Prostate gland (tissue), 2 donors: ENCODE data around the gene LCN1. TPM values are rescaled to one million over a fixed set of nuclear protein-coding genes. Genes with fewer than 3 reads are reported as not detected.

ENCODE experiments used
- DNase-seq: peaks from one replicate; pipeline ENCODE4 v3.0.0-alpha.2; 2019; ENCODE audit warnings: low spot score
- H3K27ac ChIP-seq, 2 donors: fragments of 200-600 bp; sonication (generic); 2 replicates each; pipeline ENCODE4 v1.5.1; 2017 to 2019
- H3K27me3 ChIP-seq: fragments of 200-600 bp; sonication (generic); replicated peaks from 2 replicates; pipeline ENCODE4 v1.5.1; 2019; ENCODE audit not compliant: insufficient read depth
- H3K36me3 ChIP-seq, 2 donors: fragments of 200-600 bp; sonication (generic); 1 replicate in 1 of 2; 2 replicates in 1 of 2; pipeline versions ENCODE4 v1.5.1 to v1.8.1; 2017 to 2019
- H3K4me1 ChIP-seq: fragments of 200-600 bp; sonication (generic); replicated peaks from 2 replicates; pipeline ENCODE4 v1.5.1; 2019
- H3K4me3 ChIP-seq, 2 donors: fragments of 200-600 bp; sonication (generic); 2 replicates each; pipeline ENCODE4 v1.5.1; 2017 to 2019
- H3K9me3 ChIP-seq: fragments of 200-600 bp; sonication (generic); 2 replicates; pipeline ENCODE4 v1.5.1; 2017
- CTCF ChIP-seq, 4 experiments: fragments of 200-600 bp in 2 of 4; fragments of 450-650 bp in 2 of 4; sonication (generic) in 2 of 4; IDR thresholded peaks; 1 replicate in 3 of 4; 2 replicates in 1 of 4; pipeline ENCODE4 v1.5.1; 2016 to 2019; ENCODE audit warnings: antibody characterized with exemption in 4 of 4, mild to moderate bottlenecking in 2 of 4, moderate library complexity in 2 of 4
- POLR2A ChIP-seq: fragments of 450-650 bp; IDR thresholded peaks from one replicate; pipeline ENCODE4 v1.6.1; 2016; ENCODE audit warnings: antibody characterized with exemption, mild to moderate bottlenecking
- POLR2AphosphoS5 ChIP-seq: sonication (generic); formaldehyde crosslinking; IDR thresholded peaks from one replicate; pipeline ENCODE4 v1.6.1; 2017; ENCODE audit warnings: antibody characterized with exemption
- WGBS: methylation state at CpG from one replicate; pipeline ENCODE4 v1.1.5; 2018; 5-methylcytosine and 5-hydroxymethylcytosine counted together
- intact Hi-C: fragments of 100-400 bp; cut with DNase I; formaldehyde crosslinking; loops from one replicate; pipeline ENCODE4 v1.14.2; 2022
- total RNA-seq, 2 donors: library from RNA; depleted of rRNA; stranded (reverse); fragments of >200 nt; gene quantifications; one replicate each; pipeline ENCODE4 v1.1.0, GENCODE V29; 2016

LCN1 gene
- total RNA-seq, 2 donors from 2014 or later, result not detected

- DNase-seq, result no peak
- Histone ChIP-seq H3K36me3 (no peaks in the 10 kb centered on the region), H3K27ac (no peak overlapping the region), H3K4me3 (no peak overlapping the region), H3K4me1 (no peaks in the 10 kb centered on the region), H3K27me3 (peaks cover 7% of the 10 kb centered on the region), H3K9me3 (no peaks in the 10 kb centered on the region)
- 81% methylated on average over 1 of the region's 1 CpG for WGBS
- TF ChIP-seq POLR2A (no peak), POLR2AphosphoS5 (no peak), CTCF (IDR thresholded peaks at IDR 0.05) (no peak)
- intact Hi-C loops, result no loop called here
These were observed 41.8 kb downstream of the LCN1 start for GRCh38 chr9:135563039-135563476.

- no peak for DNase-seq
These were observed 42.6 kb downstream of the LCN1 start for GRCh38 chr9:135563858-135564257.

GRCh38 chr9:135565141-135565628 lies 43.9 kb downstream of the LCN1 start:
- WGBS, result 31% methylated on average over 3 of the region's 9 CpGs
- TF ChIP-seq CTCF (IDR thresholded peaks at IDR 0.05) (no peak), POLR2A (no peak), POLR2AphosphoS5 (no peak)
- intact Hi-C loops, result no loop called here

More at GRCh38 chr9:135563858-135564257, 42.6 kb downstream of the LCN1 start:
- Histone ChIP-seq H3K36me3 (no peaks in the 10 kb centered on the region), H3K27me3 (peaks cover 7% of the 10 kb centered on the region), H3K27ac (no peak overlapping the region), H3K9me3 (no peaks in the 10 kb centered on the region), H3K4me3 (no peak overlapping the region), H3K4me1 (no peaks in the 10 kb centered on the region)
- WGBS, result 74% methylated on average over 12 of the region's 12 CpGs
- TF ChIP-seq POLR2AphosphoS5 (no peak), POLR2A (no peak), CTCF (IDR thresholded peaks at IDR 0.05) (no peak)
- intact Hi-C loops, result no loop called here

GRCh38 chr9:135565636-135566035 lies 44.4 kb downstream of the LCN1 start:
- no peak for TF ChIP-seq POLR2A
- no peak for TF ChIP-seq CTCF (IDR thresholded peaks at IDR 0.05)
- TF ChIP-seq POLR2AphosphoS5, result no peak
- Histone ChIP-seq H3K27ac (no peak overlapping the region), H3K4me1 (no peaks in the 10 kb centered on the region), H3K27me3 (peaks cover 7% of the 10 kb centered on the region), H3K4me3 (no peak overlapping the region), H3K36me3 (no peaks in the 10 kb centered on the region), H3K9me3 (no peaks in the 10 kb centered on the region)
- no peak for DNase-seq
- 34% methylated on average over 8 of the region's 8 CpGs for WGBS
- intact Hi-C loops, result no loop called here

More at GRCh38 chr9:135565141-135565628, 43.9 kb downstream of the LCN1 start:
- Histone ChIP-seq H3K36me3 (no peaks in the 10 kb centered on the region), H3K27me3 (peaks cover 7% of the 10 kb centered on the region), H3K4me1 (no peaks in the 10 kb centered on the region), H3K9me3 (no peaks in the 10 kb centered on the region), H3K27ac (no peak overlapping the region), H3K4me3 (no peak overlapping the region)
- DNase-seq, result no peak

GRCh38 chr9:135566552-135566951 lies 45.3 kb downstream of the LCN1 start:
- Histone ChIP-seq H3K27me3 (peaks cover 7% of the 10 kb centered on the region), H3K27ac (no peak overlapping the region), H3K4me3 (no peak overlapping the region), H3K36me3 (no peaks in the 10 kb centered on the region), H3K4me1 (no peaks in the 10 kb centered on the region), H3K9me3 (no peaks in the 10 kb centered on the region)
- TF ChIP-seq POLR2A (no peak), POLR2AphosphoS5 (no peak), CTCF (IDR thresholded peaks at IDR 0.05) (no peak)
- no peak for DNase-seq
- intact Hi-C loops, result no loop called here
- 68% methylated on average over 10 of the region's 10 CpGs for WGBS
